Activated T-cell treated with anti-CD3 and anti-CD28 coated beads for 4 hours (primary cell): ENCODE data around the gene ADAMTS14.
"Not testable (repeated sequence)": the region's sequence is repeated elsewhere in the genome, so short reads cannot be mapped to it uniquely, and the experiment has no call there.

ENCODE experiments used
- DNase-seq: peaks from one replicate; pipeline ENCODE4 v3.0.0-alpha.2; 2020

ADAMTS14 gene

GRCh38 chr10:70756700-70757360 is 84.5 kb downstream of the ADAMTS14 start:
- no peak for DNase-seq

- no peak for DNase-seq
Measured at GRCh38 chr10:70757856-70758255, 85.5 kb downstream of the ADAMTS14 start.

GRCh38 chr10:70758757-70759514 is 86.6 kb downstream of the ADAMTS14 start:
- peak; percentile 62 for DNase-seq

- DNase-seq = no peak
Measured at GRCh38 chr10:70759781-70760180, 87.5 kb downstream of the ADAMTS14 start.

DNA sequence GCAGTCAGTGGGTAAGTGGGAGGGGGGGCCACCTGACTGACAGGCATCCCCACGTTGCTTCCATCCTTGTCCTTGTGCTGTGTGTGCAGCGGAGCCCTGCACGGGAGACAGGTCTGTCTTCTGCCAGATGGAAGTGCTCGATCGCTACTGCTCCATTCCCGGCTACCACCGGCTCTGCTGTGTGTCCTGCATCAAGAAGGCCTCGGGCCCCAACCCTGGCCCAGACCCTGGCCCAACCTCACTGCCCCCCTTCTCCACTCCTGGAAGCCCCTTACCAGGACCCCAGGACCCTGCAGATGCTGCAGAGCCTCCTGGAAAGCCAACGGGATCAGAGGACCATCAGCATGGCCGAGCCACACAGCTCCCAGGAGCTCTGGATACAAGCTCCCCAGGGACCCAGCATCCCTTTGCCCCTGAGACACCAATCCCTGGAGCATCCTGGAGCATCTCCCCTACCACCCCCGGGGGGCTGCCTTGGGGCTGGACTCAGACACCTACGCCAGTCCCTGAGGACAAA is 88.0 kb downstream of the ADAMTS14 start:
- DNase-seq = no peak

DNA sequence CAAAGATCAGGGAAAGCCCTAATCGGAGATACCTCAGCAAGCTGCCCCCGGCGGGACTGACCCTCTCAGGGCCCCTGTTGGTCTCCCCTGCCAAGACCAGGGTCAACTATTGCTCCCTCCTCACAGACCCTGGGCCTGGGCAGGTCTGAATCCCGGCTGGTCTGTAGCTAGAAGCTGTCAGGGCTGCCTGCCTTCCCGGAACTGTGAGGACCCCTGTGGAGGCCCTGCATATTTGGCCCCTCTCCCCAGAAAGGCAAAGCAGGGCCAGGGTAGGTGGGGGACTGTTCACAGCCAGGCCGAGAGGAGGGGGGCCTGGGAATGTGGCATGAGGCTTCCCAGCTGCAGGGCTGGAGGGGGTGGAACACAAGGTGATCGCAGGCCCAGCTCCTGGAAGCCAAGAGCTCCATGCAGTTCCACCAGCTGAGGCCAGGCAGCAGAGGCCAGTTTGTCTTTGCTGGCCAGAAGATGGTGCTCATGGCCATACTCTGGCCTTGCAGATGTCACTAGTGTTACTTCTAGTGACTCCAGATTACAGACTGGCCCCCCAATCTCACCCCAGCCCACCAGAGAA is 88.8 kb downstream of the ADAMTS14 start:
- no peak for DNase-seq

GRCh38 chr10:70761727-70762350 is 89.5 kb downstream of the ADAMTS14 start:
- no peak for DNase-seq

- DNase-seq = no peak
Measured at GRCh38 chr10:70762441-70763175, 90.3 kb downstream of the ADAMTS14 start.

GRCh38 chr10:70763567-70763966 is 91.3 kb downstream of the ADAMTS14 start:
- DNase-seq = no peak

- DNase-seq = no peak
Measured at GRCh38 chr10:70765794-70766594, 93.7 kb downstream of the ADAMTS14 start.

- DNase-seq = not testable (repeated sequence)
Measured at GRCh38 chr10:70768026-70768685, 95.8 kb downstream of the ADAMTS14 start.

GRCh38 chr10:70769121-70769520 is 96.8 kb downstream of the ADAMTS14 start:
- no peak for DNase-seq

- no peak for DNase-seq
Measured at GRCh38 chr10:70770001-70770400, 97.7 kb downstream of the ADAMTS14 start.

- DNase-seq = not testable (repeated sequence)
Measured at GRCh38 chr10:70770516-70770915, 98.2 kb downstream of the ADAMTS14 start.

GRCh38 chr10:70771311-70772194 is 99.2 kb downstream of the ADAMTS14 start:
- no peak for DNase-seq

DNA sequence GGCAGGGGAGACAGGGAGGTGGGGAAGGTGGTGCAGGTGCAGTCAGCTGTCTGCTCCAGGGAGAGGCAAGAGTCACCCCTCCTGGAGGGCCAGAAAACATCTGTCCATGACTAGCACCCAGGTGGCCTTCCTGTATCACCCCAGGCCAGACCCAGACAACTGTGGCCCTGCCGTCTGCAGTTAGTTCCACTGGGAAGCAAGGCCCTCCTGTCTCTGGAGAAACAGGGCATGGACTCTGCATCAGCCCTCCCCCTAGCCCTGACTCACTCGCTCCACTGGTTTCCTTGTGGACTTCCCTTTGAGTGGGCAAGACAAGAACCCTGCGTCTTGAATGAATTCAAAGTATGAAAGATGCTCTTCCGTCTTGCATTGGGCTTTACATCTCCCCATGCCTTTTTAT is 100.3 kb downstream of the ADAMTS14 start:
- DNase-seq = no peak

DNA sequence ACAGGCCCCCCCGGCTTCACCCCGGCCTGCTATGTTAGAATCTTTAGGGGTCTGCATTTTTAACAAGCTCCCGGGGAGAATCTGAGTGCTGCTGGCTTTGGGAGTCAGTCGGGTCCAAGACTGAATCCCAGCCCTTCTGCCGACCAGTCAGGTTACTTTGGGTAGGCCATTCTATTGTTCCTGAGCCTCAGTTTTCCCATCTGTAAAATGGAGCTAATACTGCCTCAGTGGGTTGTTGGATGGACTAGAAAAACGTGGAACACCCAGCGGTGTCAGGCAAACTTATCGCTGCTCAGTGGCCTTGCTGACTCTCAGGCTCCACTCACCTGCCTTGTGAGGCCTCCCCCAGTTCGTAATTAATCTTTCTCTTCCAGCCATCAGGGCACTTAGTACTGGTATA is 101.2 kb downstream of the ADAMTS14 start:
- no peak for DNase-seq

DNA sequence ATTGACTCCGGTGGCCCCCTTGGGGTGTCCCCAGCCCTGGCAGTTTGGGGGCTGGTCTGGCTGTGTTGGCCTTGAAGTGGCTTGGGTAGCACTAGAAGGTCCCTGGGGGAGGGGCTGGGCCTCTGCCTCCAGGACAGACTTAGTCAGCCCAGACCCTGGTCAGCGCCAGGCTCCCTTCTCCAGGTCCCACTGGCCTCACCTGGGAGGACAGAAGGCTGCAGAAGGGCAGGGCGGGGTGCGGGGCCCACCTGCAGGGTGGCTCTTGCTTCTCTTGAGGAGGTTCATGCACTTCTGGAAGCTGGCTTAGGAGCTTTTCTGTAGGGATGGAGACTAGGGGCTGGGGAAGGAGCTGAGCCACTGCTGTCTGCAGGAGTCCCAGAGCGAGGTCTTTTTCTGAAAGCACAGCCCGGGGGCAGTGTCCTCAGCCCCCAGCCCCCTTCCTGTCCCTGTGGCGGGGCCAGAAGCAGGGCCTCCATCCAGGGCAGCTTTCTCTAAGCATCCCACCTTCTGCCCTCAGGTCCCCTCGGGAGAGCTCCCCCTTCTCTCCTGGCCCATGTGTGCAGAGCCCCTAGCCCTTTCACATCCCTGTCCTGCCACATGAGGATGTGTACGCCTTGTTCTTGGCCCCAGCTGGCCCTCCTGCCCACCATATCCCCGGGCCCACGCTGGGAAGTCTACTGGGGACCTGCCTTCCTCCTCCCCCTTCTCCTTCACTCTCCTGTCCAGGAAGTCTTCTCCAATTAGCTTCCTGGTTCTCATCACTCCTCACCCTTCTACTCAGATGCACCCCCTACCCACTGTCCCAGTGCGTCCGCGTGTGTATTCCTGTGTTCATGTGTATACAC is 101.9 kb downstream of the ADAMTS14 start:
- no peak for DNase-seq
